Calu3 (cell line): Measurements from ENCODE around the gene ZNF496. TPM values are rescaled to one million over a fixed set of nuclear protein-coding genes. Genes with fewer than 3 reads are reported as not detected.

Experiments used
- BruUV-seq: library from RNA; stranded (reverse); fragments of 400-500 nt; replicated peaks from 2 replicates; lab custom pipeline; 2021; lab: Mats Ljungman, UMichigan
- CTCF ChIA-PET: fragments of 300-600 bp; sonication (Branson Sonifier 250); formaldehyde crosslinking; loops from one replicate; lab custom pipeline; 2022; ENCODE audit warnings: antibody characterized with exemption; lab: Charles Lee
- DNase-seq: peaks from one replicate; pipeline ENCODE4 v3.0.0; 2022
- H3K27ac Mint-ChIP-seq: one replicate; pipeline ENCODE4 v1.8.0; 2022; ENCODE audit warnings: mixed read lengths; ENCODE audit not compliant: unreplicated experiment
- H3K27me3 Mint-ChIP-seq: one replicate; pipeline ENCODE4 v1.8.0; 2022; ENCODE audit warnings: mixed read lengths; ENCODE audit not compliant: unreplicated experiment
- H3K36me3 Mint-ChIP-seq: one replicate; pipeline ENCODE4 v1.8.0; 2022; ENCODE audit warnings: mild to moderate bottlenecking, moderate library complexity, mixed read lengths; ENCODE audit not compliant: insufficient read depth, unreplicated experiment
- H3K4me1 Mint-ChIP-seq: one replicate; pipeline ENCODE4 v1.8.0; 2022; ENCODE audit warnings: mild to moderate bottlenecking, low read depth, mixed read lengths; ENCODE audit not compliant: unreplicated experiment
- H3K4me3 Mint-ChIP-seq: one replicate; pipeline ENCODE4 v1.8.0; 2022; ENCODE audit warnings: mild to moderate bottlenecking, low read depth, moderate library complexity, mixed read lengths; ENCODE audit not compliant: unreplicated experiment
- H3K9me3 Mint-ChIP-seq: one replicate; pipeline ENCODE4 v1.8.0; 2022; ENCODE audit warnings: low read depth, mixed read lengths; ENCODE audit not compliant: unreplicated experiment
- intact Hi-C: fragments of 100-400 bp; cut with micrococcal nuclease; formaldehyde crosslinking; loops from one replicate; pipeline ENCODE4 v1.10.0; 2022; ENCODE audit not compliant: unreplicated experiment
- total RNA-seq: library from RNA; stranded (reverse); gene quantifications from 2 replicates; pipeline ENCODE4 v1.2.3, GENCODE V29; 2022
- TF ChIP-seq, protein P1 (sequence below): fragments of 200-600 bp; IDR thresholded peaks from one replicate; pipeline ENCODE4 v1.8.0; 2022; ENCODE audit warnings: antibody characterized with exemption; ENCODE audit not compliant: unreplicated experiment

Gene ZNF496
- total RNA-seq, 1 experiment from 2014 or later: 36.9 TPM

- no peaks in the 10 kb centered on the region for H3K27me3 Mint-ChIP-seq
- CTCF ChIA-PET: no interaction called here
- no TSS peak for BruUV-seq
- H3K9me3 Mint-ChIP-seq: peaks cover 5% of the 10 kb centered on the region
- H3K4me1 Mint-ChIP-seq: peaks cover 4% of the 10 kb centered on the region
- TF ChIP-seq, protein P1, sequence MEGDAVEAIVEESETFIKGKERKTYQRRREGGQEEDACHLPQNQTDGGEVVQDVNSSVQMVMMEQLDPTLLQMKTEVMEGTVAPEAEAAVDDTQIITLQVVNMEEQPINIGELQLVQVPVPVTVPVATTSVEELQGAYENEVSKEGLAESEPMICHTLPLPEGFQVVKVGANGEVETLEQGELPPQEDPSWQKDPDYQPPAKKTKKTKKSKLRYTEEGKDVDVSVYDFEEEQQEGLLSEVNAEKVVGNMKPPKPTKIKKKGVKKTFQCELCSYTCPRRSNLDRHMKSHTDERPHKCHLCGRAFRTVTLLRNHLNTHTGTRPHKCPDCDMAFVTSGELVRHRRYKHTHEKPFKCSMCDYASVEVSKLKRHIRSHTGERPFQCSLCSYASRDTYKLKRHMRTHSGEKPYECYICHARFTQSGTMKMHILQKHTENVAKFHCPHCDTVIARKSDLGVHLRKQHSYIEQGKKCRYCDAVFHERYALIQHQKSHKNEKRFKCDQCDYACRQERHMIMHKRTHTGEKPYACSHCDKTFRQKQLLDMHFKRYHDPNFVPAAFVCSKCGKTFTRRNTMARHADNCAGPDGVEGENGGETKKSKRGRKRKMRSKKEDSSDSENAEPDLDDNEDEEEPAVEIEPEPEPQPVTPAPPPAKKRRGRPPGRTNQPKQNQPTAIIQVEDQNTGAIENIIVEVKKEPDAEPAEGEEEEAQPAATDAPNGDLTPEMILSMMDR: no peak
- H3K36me3 Mint-ChIP-seq: peaks cover 12% of the 10 kb centered on the region
- intact Hi-C loops: no loop called here
- no peak for DNase-seq
- H3K4me3 Mint-ChIP-seq: no peak overlapping the region
- no peak overlapping the region for H3K27ac Mint-ChIP-seq
Observed at GRCh38 chr1:247347477-247348222, 16.0 kb upstream of the ZNF496 start.

DNA sequence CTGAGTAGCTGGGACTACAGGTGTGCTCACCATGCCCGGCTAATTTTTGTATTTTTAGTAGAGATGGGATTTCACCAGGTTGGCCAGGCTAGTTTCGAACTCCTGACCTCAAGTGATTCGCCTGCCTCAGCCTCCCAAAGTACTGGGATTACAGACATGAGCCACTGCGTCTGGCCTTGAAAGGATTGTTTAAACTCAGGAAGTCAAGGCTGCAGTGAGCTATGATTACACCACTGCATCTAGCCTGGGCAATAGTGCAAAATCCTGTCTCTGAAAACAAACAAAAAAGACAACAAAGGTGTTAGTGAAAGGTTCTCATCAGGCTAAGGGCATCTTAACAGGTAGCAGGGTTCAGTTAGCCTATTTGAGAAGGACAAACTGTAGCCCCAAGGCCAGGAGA is 14.2 kb upstream of the ZNF496 start:
- TF ChIP-seq, protein P1: no peak
- DNase-seq: no peak
- peaks cover 8% of the 10 kb centered on the region for H3K4me1 Mint-ChIP-seq
- H3K4me3 Mint-ChIP-seq: no peak overlapping the region
- H3K27me3 Mint-ChIP-seq: no peaks in the 10 kb centered on the region
- H3K27ac Mint-ChIP-seq: no peak overlapping the region
- CTCF ChIA-PET: no interaction called here
- BruUV-seq: no TSS peak
- peaks cover 13% of the 10 kb centered on the region for H3K36me3 Mint-ChIP-seq
- peaks cover 5% of the 10 kb centered on the region for H3K9me3 Mint-ChIP-seq
- intact Hi-C loops: no loop called here

DNA sequence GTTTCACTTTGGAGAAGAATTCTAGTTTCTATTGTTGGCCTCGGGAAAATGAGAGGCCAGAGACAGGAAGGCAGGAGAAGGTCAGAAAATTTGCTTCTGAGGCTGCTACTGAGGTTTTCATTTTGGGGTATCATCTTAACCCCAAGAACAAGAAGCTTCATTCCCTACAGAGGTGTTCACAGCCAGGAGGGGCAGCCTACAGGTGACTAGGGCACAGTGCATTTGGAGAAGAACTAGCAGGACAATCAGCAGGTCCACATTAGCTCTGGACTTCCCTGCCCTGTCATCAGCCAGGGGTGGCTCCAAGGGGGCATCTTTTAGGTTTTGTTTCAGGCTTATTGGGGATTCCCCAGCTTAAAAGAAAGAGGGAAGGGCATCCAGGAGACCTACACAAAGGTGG is 12.1 kb upstream of the ZNF496 start:
- peaks cover 13% of the 10 kb centered on the region for H3K36me3 Mint-ChIP-seq
- H3K9me3 Mint-ChIP-seq: peaks cover 5% of the 10 kb centered on the region
- H3K27ac Mint-ChIP-seq: no peak overlapping the region
- no TSS peak for BruUV-seq
- intact Hi-C loops: no loop called here
- H3K4me1 Mint-ChIP-seq: peaks cover 17% of the 10 kb centered on the region
- CTCF ChIA-PET: no interaction called here
- H3K4me3 Mint-ChIP-seq: no peak overlapping the region
- TF ChIP-seq, protein P1: no peak
- H3K27me3 Mint-ChIP-seq: no peaks in the 10 kb centered on the region
- no peak for DNase-seq

- peaks cover 15% of the 10 kb centered on the region for H3K36me3 Mint-ChIP-seq
- CTCF ChIA-PET: interaction anchor here (1.1 kb wide), 1 partner anchor 51 kb away, joined by 3 read pairs; no protein-coding TSS in a partner anchor
Observed at GRCh38 chr1:247338723-247339275, 7.1 kb upstream of the ZNF496 start.

More at GRCh38 chr1:247338723-247339275, 7.1 kb upstream of the ZNF496 start:
- Mint-ChIP-seq H3K27ac (no peak overlapping the region), H3K27me3 (no peaks in the 10 kb centered on the region), H3K4me3 (no peak overlapping the region), H3K9me3 (no peaks in the 10 kb centered on the region), H3K4me1 (peaks cover 28% of the 10 kb centered on the region)
- no TSS peak for BruUV-seq
- TF ChIP-seq, protein P1: no peak
- intact Hi-C loops: no loop called here
- no peak for DNase-seq
